GM12892 (cell line): ENCODE data around the gene TBL1X.

Experiments
- POLR2A ChIP-seq: IDR thresholded peaks from 2 replicates; pipeline ENCODE4 v1.6.1; 2011; ENCODE audit warnings: low read depth, low read length, control low read depth
- POLR2AphosphoS5 ChIP-seq: IDR thresholded peaks from 2 replicates; pipeline ENCODE4 v1.6.1; 2011; ENCODE audit warnings: low read depth, low read length, control low read depth

- TF ChIP-seq POLR2A (no peak), POLR2AphosphoS5 (no peak)
These were observed 264.5 kb downstream of the TBL1X start for GRCh38 chrX:9729171-9729885.
